HL-60/S4 (cell line): ENCODE results near the gene ARHGAP15.

ENCODE experiments used
- in situ Hi-C: fragments of 300-500 bp; cut with MboI; formaldehyde crosslinking; loops from 2 replicates; pipeline ENCODE4 v1.14.3; 2022; ENCODE audit warnings: low sequenced_read_pairs

Gene ARHGAP15

DNA sequence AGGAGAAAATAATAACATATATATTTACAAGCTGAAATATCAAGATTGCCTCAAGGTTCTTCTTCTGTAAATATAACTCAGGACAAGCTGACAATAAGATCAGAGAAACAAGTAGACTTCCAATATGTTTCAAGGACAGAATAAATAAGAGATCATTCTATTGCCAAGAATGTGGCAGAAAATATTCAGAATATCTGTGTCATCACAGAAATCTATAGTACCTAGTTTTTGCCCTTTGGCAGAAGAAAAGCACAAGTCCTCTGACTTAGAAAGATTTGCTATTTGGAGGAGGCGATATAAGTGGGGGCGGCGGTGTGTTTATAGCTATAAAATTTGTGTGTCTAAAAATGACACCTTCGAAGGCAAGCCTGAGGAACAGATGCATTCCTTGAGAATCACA is 34.3 kb downstream of the ARHGAP15 start:
- in situ Hi-C loops = no loop called here

DNA sequence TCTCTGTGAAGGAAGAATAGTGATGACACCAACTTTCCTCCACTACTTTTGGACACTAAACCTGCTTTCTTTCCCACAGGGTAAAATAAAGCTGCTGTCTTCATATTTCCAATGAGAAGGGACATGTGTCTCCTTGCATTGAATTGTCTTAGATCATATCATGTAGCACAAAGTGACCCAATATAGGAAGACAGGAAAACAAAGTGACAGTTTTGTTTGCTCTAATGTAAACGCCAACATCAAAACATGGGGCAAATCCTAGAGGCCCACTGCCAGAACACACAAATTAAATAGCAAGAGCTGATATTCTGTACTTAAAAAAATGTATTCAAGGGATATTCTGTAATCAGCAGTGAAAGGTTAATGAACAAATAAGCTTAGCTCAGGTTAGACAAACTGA is 36.1 kb downstream of the ARHGAP15 start:
- in situ Hi-C loops = no loop called here

DNA sequence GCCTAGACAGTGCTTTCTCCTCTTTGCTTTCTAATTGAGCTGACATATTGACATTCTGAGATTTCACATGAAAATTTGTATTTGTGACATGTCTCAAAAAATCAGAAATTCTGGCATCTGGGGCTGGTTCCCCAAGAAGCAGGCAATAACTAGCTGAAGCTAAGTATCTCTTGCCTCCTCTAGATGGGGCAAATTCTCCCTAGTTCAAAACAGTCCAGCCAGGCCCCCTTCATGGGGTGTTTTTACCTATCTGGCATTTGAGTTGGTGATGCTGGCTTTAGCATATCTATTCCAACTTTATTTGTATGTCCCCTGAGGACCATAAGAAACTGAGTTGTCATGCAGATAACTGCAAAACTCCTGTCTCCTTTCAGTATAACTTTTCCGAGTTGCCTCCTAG is 39.9 kb downstream of the ARHGAP15 start:
- in situ Hi-C loops = no loop called here

DNA sequence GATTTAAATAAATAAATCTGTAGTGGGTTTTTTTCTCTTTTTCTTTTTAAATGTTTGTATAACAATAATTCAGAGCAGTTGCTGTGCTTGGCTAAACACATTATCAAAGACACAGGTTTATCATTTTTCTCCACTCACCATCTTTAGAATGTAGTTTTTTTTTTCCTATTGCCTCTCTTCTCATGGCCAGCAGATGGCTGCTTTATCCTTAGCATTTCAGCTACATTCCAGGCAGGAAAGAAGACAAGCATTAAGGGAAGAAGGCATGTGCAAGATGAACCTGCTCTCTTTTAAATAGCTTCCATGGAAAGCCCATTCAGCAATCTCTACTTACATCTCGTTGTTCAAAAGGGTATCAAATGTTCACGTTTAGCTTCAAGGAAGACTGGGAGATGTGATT is 42.6 kb downstream of the ARHGAP15 start:
- in situ Hi-C loops = no loop called here

DNA sequence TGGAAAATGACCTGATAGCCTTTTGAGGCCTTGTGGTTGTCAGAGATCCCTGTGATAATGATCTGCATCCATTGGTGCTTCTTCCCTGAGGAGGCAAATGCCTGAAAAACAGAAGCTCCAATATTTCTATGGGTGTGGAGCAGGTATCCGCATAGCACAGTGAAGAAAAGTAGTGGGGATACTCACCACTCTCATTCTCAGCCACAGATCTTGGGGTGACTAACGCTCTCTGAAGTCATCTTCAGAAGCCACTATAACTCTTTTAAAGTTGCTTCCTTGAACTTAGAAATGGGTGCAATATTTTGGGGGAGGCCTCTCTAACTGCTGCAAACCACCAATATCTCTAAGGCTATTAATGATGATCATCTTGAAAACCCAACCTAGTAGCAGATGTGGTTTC is 46.2 kb downstream of the ARHGAP15 start:
- in situ Hi-C loops = no loop called here

DNA sequence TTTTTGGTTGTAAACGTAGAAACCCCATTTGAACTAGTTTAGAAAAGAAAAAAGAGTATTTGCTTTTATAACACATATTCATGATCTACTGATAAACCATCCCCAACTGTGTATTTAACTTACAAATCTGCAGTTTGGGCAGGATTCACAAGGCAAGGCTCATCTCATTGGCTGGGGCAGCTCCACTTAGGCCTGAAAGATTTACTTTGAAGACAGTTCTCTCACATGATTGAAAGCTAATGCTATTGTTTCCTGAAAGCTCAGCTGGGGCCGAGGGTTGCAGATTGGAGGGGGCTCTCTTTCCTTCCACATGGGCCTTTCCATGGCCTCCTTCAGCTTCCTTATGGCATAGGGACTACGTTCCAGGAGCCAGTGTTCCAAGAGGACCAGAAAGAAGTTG is 47.4 kb downstream of the ARHGAP15 start:
- in situ Hi-C loops = no loop called here

DNA sequence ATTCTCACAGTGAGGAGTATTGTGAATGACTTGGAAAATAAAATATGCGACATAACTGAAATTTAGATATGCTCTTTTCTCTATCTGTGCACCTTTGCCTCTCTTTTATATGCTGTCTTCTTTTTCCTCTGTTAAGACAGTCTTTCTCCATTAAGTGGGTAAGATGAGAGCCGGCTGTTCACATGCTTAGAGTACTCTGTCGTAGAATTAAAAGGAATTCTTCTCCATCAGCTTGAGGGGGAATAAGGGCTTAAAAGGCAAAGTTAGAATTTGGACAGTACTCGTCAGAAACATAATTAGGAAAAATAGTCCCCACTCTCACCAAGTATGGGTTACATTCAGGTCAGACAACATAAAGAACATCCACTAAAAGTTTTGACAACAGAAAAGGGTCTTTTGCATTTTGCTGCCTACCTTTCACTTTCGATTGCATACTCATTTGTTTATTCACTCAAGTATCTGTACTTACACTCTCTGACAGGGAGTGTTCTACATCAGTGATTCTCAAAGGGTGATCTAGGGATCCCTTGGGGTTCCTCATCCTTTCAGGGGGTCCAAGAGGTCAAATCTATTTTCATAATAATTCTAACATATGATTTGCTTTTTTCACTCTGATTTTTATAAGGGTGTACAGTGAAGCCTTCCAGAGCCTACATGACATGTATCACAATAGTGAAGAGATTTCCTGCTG is 48.0 kb downstream of the ARHGAP15 start:
- in situ Hi-C loops = no loop called here

DNA sequence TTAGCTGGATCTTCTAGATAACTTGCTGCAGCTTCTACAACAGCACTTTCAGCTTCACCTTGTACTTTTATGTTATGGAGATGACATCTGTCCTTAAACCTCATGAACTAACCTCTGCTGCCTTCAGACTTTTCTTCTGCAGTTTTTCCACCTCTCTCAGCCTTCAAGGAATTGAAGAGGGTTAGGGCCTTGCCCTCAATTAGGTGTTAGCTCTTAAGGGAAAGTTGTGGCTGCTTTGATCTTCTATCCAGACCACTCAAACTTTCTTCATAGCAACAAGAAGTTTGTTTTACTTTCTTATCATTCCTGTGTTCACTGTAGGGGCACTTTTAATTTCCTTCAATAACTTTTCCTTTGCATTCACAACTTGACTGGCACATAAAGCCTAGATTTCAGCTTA is 52.3 kb downstream of the ARHGAP15 start:
- in situ Hi-C loops = no loop called here

DNA sequence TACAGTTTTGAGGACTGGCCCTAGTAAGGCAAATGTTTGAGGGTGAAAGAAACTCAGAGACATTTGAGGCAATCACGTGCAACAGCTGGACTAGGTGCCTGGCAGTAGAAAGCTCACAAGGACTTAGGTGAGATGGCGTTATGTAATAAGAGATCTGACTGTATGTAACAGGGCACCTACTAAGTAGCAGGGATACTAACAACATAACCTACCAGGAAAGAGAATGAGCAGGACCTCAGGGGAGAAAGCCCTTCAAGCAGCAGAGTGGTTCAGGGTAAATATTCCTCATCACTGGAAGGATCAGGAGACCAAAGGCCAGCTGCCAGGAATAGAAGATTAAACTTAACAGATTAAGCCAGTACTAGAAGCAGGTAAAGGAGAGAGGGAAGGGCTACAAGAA is 53.4 kb downstream of the ARHGAP15 start:
- in situ Hi-C loops = no loop called here

DNA sequence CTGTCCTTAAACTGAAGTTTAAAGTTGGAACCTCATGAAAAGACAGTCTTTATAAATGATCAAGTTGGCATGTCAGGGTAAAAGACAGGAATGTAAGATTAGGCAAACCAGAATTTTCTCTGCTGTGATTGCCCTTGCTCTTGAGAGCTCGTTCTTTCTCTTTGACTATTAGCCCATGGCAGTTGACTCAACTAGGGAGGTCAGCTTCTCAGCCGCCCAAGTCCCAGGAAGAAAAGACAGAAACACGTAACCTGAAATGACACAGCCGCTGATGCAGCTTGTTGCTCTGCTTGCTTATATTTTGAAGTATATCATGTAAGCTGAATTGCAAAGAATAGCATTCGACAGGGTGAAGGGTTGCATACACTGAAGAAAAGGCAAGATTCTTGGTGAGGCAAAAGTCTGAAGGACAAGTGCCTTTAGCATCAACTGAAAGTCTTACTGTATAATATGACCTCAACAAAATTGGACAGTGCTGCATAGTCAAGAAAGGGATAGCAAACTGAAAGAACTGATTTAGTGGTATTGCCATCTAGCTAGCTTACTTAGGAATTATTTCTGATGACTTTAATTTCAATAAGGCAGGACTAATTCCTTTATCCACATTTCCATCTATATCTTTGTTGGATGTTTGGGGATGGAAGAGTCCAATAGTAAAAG is 54.7 kb downstream of the ARHGAP15 start:
- in situ Hi-C loops = no loop called here

DNA sequence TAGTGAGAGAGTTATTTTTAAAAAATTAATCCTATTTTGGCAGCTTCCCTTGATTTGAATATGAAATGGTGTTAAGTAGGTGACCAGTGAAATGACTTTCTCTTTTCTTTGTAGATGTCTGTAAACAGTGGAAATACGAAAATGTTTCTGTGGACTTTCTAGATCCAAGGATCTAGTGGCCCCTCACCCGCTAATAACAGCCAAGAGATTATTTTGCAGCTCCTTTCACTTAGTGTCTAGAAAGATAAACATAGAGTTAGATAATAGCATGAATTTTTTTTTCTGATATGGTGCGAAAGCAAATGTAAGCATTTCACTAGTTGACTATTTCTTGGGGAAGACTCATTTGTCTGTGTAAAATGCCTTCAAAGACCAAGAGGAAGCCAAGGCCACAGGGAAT is 57.7 kb downstream of the ARHGAP15 start:
- in situ Hi-C loops = no loop called here

DNA sequence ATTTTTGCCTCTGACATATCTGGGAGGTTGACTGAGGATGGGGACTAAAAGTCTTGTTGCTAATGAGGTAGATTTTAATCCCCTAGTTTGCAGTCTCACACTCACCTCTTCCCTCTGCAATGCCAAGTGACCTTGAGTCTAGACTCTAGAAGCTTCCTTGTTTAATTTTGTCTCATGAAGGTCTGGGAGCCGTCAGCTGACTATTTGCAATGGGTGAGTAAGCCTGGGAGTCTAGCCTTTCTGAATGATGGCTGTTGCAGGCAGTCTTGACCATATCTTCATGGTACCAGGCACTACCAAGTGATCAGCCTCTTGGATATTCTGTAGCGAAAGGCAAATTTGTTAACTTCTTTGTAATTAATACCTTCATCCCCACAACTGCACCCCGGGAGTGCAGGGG is 61.2 kb downstream of the ARHGAP15 start:
- in situ Hi-C loops = no loop called here

DNA sequence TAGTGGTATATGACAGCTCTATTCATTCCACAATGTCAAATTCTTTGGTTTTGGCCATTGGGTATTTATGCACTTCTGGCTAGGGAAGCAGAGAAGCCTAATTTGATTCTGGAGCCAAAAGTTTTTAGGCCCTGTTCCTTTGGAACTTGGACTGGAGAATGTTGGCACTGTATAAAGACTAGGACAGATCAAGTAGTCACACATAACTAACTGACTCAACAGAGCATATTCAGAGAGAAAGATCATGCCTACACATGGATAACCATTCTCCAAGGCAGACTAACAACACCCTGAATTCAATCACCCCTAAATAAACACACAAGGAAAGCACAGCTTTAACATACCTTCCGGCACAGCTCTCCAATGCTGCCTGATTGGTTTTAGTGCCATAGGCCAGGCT is 62.9 kb downstream of the ARHGAP15 start:
- in situ Hi-C loops = no loop called here

DNA sequence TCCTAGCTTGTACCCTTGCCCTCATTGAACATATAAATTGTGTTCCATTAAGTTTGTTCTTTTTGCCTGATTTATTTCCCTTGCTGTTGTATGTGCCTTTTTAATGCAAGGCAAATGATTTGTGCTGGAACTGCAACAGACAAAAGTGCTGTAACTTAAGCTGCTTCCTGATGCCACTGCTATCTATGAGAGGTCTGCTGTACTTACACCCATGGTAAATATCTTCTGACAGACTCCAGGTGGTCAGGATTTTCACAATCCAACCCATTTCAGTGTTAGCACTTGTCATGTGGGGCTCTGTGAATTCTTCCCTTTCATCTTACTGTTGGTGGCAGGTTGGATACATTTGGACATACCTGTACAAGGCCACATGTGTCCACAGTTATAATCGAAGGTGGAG is 63.5 kb downstream of the ARHGAP15 start:
- in situ Hi-C loops = no loop called here

DNA sequence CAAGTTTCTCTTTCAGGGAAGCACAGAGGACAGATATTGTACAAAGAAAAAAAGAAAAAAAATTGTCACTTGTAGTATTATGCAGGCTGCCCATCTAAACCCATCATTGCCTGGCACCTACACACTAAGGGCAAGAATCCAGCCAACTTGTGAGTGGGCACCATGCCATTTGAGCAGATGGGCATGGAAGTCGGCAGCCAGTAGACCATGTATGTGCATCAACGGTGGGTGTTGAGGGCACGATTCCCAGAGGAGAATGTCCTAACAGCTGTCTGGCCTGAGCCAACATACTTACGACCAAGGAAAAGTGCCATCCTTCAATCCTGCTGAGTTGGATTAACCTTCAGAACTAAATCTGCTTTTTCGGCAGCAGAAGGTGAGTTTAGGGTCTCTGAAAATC is 63.9 kb downstream of the ARHGAP15 start:
- in situ Hi-C loops = no loop called here

DNA sequence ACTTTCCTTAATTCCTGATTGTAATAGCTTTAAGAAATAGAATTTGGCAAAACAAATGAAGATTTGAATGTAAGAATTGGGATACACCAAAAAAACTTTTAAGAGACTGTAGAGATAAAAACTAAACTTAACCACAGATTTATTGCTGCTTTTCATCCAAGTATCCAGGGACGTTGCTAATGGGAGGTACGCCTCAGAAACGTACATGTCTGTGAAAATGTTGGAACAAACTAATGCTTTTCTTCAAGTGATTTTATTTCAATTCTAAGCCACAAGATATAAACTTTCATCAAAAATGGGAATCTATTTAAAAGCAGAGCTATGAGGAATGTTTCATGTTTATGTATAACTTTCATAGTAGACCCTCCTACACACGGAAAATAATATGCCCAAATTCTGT is 66.3 kb downstream of the ARHGAP15 start:
- in situ Hi-C loops = no loop called here

DNA sequence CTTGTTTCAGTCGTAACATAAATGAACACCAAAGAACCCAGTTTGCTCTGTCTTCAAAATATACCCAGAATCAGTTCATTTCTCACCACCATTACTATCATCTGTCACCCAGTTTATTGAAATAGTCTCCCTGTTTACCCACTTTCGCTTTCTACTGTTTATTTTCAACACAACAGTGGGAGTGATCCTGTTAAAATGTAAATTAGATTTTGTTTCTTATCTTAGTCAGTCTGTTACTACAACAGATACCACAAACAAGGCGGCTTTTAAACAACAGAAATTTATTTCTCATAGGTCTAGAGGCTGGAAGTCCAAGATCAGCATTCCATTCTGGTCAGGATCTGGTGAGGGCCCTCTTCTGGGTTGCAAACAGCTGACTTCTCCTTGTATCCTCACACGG is 74.8 kb downstream of the ARHGAP15 start:
- in situ Hi-C loops = no loop called here

DNA sequence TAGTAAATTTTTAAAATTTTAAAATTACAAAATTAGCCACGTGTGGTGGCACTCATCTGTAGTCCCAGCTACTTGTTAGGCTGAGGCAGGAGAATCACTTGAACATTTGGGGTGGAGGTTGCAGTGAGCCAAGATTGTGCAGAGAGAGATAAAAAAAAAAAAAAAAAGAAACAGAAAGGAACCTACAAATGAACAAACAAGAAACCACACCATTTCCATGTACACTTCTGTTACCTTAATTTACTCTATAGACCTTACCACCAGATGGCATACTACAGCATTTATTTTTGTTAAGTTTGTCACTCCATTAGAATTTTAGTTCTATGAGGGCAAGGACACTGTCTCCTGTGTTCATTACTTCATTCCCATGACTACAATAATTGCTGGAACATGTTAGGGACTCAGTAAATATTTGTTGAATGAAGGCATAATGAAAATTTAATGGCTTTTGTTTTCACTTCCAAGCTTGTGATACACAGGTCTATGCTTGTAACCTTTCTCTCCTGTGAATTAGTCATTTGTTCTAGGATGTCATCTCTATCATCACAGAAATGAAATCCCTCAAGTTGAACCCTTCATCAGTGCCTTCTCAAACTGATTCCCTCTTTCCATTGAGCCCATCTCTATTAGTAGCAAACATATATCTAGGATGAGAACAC is 76.0 kb downstream of the ARHGAP15 start:
- in situ Hi-C loops = no loop called here

DNA sequence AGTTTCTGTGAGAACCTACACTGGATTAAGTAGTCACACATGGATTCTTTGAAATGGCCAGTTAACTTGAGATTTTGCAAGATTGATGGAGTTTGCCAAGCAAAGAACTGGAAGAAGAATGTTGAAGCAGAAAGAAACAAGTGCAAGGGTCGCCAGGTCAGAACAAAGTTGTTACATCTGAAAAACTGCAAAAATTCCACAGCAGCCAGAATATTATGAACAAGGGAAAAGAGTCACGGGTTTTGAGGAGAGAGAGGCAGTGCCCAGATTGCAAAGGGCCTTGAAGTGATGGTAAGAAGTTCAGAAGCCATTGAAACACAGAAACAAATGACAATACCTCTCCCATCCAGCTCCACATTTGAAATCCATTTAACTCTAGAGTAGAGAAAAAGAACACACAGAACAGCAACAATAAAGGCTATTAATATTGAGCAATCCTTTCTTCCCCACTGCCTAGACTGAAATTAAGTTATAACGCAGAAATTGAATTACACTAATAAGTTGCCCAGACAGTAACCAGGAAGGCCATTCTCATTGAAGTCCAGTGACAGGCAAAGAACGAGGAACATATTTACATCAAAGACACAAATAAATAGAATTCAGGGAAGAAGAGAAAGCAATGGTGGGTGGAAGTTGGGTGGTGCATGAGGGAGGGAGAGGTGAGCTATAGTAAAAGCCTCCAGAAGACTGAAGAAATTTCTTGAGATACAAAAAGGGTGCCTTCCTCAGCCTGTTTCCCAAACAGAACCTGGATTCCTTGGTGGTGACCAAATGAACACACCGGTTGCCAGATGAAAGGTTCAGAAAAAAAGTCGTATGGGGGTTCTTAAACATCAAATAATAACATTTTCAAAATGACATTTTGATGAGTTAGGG is 80.6 kb downstream of the ARHGAP15 start:
- in situ Hi-C loops = no loop called here

DNA sequence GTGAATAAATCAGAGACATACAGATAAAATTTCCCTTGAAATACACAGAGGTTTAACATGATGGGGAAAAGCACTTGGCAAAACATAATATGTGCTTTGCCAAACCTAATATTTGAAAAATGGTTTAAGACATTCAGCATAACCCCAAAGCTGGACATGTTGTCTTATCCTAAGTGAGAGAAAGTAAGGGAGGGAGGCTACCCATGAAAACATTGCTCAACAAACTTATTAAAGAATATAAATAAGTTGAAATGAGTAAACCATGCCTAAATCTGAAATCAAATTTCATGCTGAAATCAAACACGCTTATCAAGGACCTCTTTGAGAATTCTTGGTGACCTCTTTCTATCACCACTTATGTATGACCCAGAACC is 81.2 kb downstream of the ARHGAP15 start:
- in situ Hi-C loops = no loop called here

DNA sequence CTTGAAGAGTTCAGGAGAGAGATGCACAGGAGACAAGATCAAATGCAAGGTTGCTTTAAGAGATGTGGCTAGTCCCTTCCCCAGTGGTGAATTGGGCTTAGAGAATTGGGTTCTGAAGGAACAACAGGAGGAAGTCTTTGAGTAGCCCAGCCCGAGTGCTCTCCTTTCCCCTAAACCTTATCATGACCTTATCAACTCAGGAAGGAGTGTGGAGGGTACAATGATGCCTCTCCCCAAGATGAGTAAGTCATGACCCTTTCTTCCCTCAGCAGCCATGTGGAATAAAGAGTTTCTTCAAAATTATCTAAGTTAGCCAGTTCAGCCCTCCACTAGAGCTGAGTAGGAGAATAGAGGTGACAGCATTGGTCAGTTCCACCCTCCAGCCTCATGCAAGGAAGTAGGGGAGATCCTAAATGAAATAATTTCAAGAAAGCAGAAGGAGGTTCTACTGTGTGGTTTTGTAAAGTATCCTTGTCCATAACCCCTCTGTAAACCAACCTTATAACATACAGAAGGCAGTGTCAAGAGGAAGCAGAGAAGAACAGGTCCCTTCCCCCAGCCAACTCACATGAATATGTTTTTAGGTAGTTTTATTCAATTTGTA is 88.4 kb downstream of the ARHGAP15 start:
- in situ Hi-C loops = no loop called here
